CD8-positive, alpha-beta memory T cell (primary cell): ENCODE results near the gene DDX21. TPM values are rescaled to one million over a fixed set of nuclear protein-coding genes. Genes with fewer than 3 reads are reported as not detected.
"Not testable (repeated sequence)": the region's sequence is repeated elsewhere in the genome, so short reads cannot be mapped to it uniquely, and the experiment has no call there.

Experiments
- CTCF ChIA-PET: fragments of 350-600 bp; sonication (Branson Sonifier 250); formaldehyde crosslinking; loops from one replicate; lab custom pipeline; 2021; ENCODE audit warnings: antibody characterized with exemption; lab: Charles Lee
- POLR2A ChIA-PET: fragments of 350-600 bp; sonication (Branson Sonifier 250); formaldehyde crosslinking; loops from one replicate; lab custom pipeline; 2021; ENCODE audit warnings: antibody characterized with exemption; lab: Charles Lee
- DNase-seq, 5 donors: peaks; one replicate each; pipeline versions ENCODE4 v3.0.0 to v3.0.0-alpha.2; 2020 to 2022; ENCODE audit warnings: mixed read lengths in 1 of 5
- H3K27ac ChIP-seq: one replicate; pipeline ENCODE4 v1.7.0; 2013; ENCODE audit warnings: low read depth, mild to moderate bottlenecking, low read length, moderate library complexity
- H3K27me3 ChIP-seq: 2 replicates; pipeline ENCODE4 v1.7.0; 2013; ENCODE audit warnings: low read length, mild to moderate bottlenecking; ENCODE audit not compliant: insufficient read depth, poor library complexity, severe bottlenecking
- H3K36me3 ChIP-seq: 2 replicates; pipeline ENCODE4 v1.7.0; 2013; ENCODE audit warnings: mild to moderate bottlenecking, low read length, moderate library complexity; ENCODE audit not compliant: insufficient read depth
- H3K4me1 ChIP-seq: 2 replicates; pipeline ENCODE4 v1.7.0; 2013; ENCODE audit warnings: mild to moderate bottlenecking, low read length, moderate library complexity; ENCODE audit not compliant: insufficient read depth
- H3K4me3 ChIP-seq: 2 replicates; pipeline ENCODE4 v1.7.0; 2013; ENCODE audit warnings: mild to moderate bottlenecking, low read length
- H3K9me3 ChIP-seq: 2 replicates; pipeline ENCODE4 v1.7.0; 2013; ENCODE audit warnings: mild to moderate bottlenecking, low read length
- H3K27ac Mint-ChIP-seq, 8 donors: one replicate each; pipeline ENCODE4 v1.8.0; 2020 to 2021; ENCODE audit warnings: mixed read lengths in 8 of 8, mild to moderate bottlenecking in 6 of 8, inconsistent platforms in 3 of 8, moderate library complexity in 3 of 8
- H3K27me3 Mint-ChIP-seq, 2 donors: one replicate each; pipeline ENCODE4 v1.8.0; 2020 to 2021; ENCODE audit warnings: mixed read lengths in 2 of 2, mild to moderate bottlenecking in 1 of 2, moderate library complexity in 1 of 2
- H3K36me3 Mint-ChIP-seq, 3 donors: one replicate each; pipeline ENCODE4 v1.8.0; 2020 to 2021; ENCODE audit warnings: mixed read lengths in 3 of 3, inconsistent platforms in 1 of 3, mild to moderate bottlenecking in 1 of 3
- H3K4me1 Mint-ChIP-seq, 3 donors: one replicate each; pipeline ENCODE4 v1.8.0; 2020 to 2021; ENCODE audit warnings: mixed read lengths in 3 of 3, inconsistent platforms in 1 of 3, mild to moderate bottlenecking in 1 of 3
- H3K4me3 Mint-ChIP-seq, 7 donors: one replicate each; pipeline ENCODE4 v1.8.0; 2020 to 2021; ENCODE audit warnings: mixed read lengths in 7 of 7, mild to moderate bottlenecking in 6 of 7, moderate library complexity in 4 of 7, inconsistent platforms in 2 of 7
- H3K9me3 Mint-ChIP-seq, 5 donors: one replicate each; pipeline ENCODE4 v1.8.0; 2020 to 2022; ENCODE audit warnings: mixed read lengths in 5 of 5, mild to moderate bottlenecking in 3 of 5, moderate library complexity in 2 of 5, inconsistent platforms in 1 of 5
- polyA plus RNA-seq: library from polyadenylated mRNA; unstranded; fragments of 300-500 nt; fragmentation: Illumina TruSeq; gene quantifications from one replicate; pipeline ENCODE4 v1.2.3, GENCODE V29; 2021
- total RNA-seq, 2 experiments: library from RNA; stranded (reverse); gene quantifications; one replicate each; pipeline ENCODE4 v1.2.3, GENCODE V29; 2021

The DDX21 gene
- total RNA-seq: 100 to 1,000 TPM; 275 to 286 TPM
- 23.1 TPM for polyA plus RNA-seq

- H3K36me3 ChIP-seq: peaks cover 4% of the 10 kb centered on the region
Observed at GRCh38 chr10:68955832-68956532, at the start of gene DDX21. Gene DDX21, plus strand, starts transcription at chr10:68956170. Its CDS starts 56 bp downstream, at chr10:68956226.

DNA sequence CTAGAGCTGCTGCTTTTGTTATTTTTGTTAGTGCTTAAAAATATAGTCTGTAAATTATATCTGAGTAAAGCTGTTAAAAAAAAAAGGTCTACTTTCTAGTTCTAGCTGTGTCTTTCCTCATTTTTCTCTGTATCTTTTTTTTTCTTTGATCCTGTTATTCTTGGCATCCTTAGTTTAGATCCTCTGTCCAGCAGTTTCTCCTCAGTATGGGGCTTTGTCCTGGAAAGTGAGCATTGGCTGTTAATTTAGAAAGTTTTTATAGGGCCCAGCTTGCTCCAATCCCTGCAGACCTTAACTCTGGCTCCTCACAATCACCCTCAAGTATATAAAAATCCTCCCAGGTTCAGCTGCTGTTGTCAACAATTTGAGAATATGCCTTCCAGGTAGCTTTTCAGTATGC, 31.4 kb upstream of the DDX21 start:
- H3K4me1 Mint-ChIP-seq: peaks cover 9 to 16% (median 14%) of the 10 kb centered on the region in 3 donors
- CTCF ChIA-PET: no interaction called here
- peaks cover 6% of the 10 kb centered on the region for H3K36me3 ChIP-seq
- H3K27ac ChIP-seq: no peak overlapping the region
- POLR2A ChIA-PET: interaction anchor here (0.5 kb wide), 1 partner anchor 37 kb away, joined by 3 read pairs; no protein-coding TSS in a partner anchor
- no peaks in the 10 kb centered on the region for H3K9me3 ChIP-seq
- no peaks in the 10 kb centered on the region for H3K27me3 ChIP-seq
- no peaks in the 10 kb centered on the region for H3K9me3 Mint-ChIP-seq
- H3K4me1 ChIP-seq: no peaks in the 10 kb centered on the region
- no peak for DNase-seq
- H3K4me3 ChIP-seq: no peak overlapping the region
- no peak overlapping the region for H3K4me3 Mint-ChIP-seq
- peaks cover 0 to 1% of the 10 kb centered on the region in 2 donors for H3K27me3 Mint-ChIP-seq
- H3K36me3 Mint-ChIP-seq: peaks cover 0 to 59% (median 10%) of the 10 kb centered on the region in 3 donors
- H3K27ac Mint-ChIP-seq: peak overlapping the region in 4 of 8 donors; percentile 28 to 85 (median 72)

More at GRCh38 chr10:68955832-68956532, at the start of gene DDX21:
- CTCF ChIA-PET: interaction anchor here (0.8 to 2.5 kb wide), 12 partner anchors 10 to 452 kb away, joined by 3 to 7 read pairs (median 4); partner anchors contain the start of gene KIFBP
- peak; percentile 81 to 93 (median 88) for DNase-seq
- no peaks in the 10 kb centered on the region for H3K9me3 Mint-ChIP-seq
- peaks cover 0 to 35% (median 2%) of the 10 kb centered on the region in 3 donors for H3K36me3 Mint-ChIP-seq
- Histone ChIP-seq H3K27me3 (no peaks in the 10 kb centered on the region), H3K27ac (peak within 1 kb of the TSS; percentile 98), H3K9me3 (no peaks in the 10 kb centered on the region), H3K4me3 (peak within 1 kb of the TSS; percentile 91), H3K4me1 (peaks cover 18% of the 10 kb centered on the region)
- peak within 1 kb of the TSS; percentile 94 to 100 (median 98) for H3K4me3 Mint-ChIP-seq
- peak within 1 kb of the TSS; percentile 95 to 100 (median 100) for H3K27ac Mint-ChIP-seq
- peaks cover 37 to 50% (median 48%) of the 10 kb centered on the region in 3 donors for H3K4me1 Mint-ChIP-seq
- POLR2A ChIA-PET: interaction anchor here (0.6 to 2.1 kb wide), 6 partner anchors 14 to 624 kb away, joined by 3 to 7 read pairs (median 5); partner anchors contain the start of genes DDX50, HNRNPH3 and KIFBP
- H3K27me3 Mint-ChIP-seq: peaks cover 0 to 3% of the 10 kb centered on the region in 2 donors

DNA sequence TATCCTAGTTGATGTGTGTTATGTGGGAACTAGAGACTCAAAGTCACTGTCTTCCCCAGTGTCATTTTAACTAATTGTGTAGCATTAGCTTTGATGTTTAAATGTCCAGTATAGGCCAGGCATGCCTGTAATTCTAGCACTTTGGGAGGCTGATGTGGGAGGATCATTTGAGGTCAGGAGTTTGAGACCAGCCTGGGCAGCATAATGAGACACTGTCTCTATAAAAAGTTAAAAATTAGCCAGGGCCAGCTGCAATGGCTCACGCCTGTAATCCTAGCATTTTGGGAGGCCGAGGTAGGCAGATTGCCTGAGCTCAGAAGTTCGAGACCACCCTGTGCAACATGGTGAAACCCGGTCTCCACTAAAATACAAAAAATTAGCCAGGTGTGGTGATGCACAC, 30.5 kb upstream of the DDX21 start:
- DNase-seq: no peak
- Histone ChIP-seq H3K36me3 (peaks cover 6% of the 10 kb centered on the region), H3K4me1 (no peaks in the 10 kb centered on the region), H3K27me3 (no peaks in the 10 kb centered on the region), H3K4me3 (no peak overlapping the region), H3K9me3 (no peaks in the 10 kb centered on the region), H3K27ac (no peak overlapping the region)
- ChIA-PET POLR2A (no interaction called here), CTCF (no interaction called here)
- no peaks in the 10 kb centered on the region for H3K9me3 Mint-ChIP-seq
- peak overlapping the region in 2 of 8 donors; percentile 57 to 75 for H3K27ac Mint-ChIP-seq
- H3K4me1 Mint-ChIP-seq: peaks cover 9 to 19% (median 12%) of the 10 kb centered on the region in 3 donors
- H3K4me3 Mint-ChIP-seq: no peak overlapping the region
- H3K36me3 Mint-ChIP-seq: peaks cover 0 to 57% (median 11%) of the 10 kb centered on the region in 3 donors
- H3K27me3 Mint-ChIP-seq: peaks cover 0 to 1% of the 10 kb centered on the region in 2 donors

GRCh38 chr10:68929157-68929556, 26.8 kb upstream of the DDX21 start:
- POLR2A ChIA-PET, H3K4me3 Mint-ChIP-seq, CTCF ChIA-PET: not testable (repeated sequence)

GRCh38 chr10:68929888-68930287, 26.1 kb upstream of the DDX21 start:
- H3K4me1 Mint-ChIP-seq, H3K27me3 Mint-ChIP-seq, H3K27me3 ChIP-seq, H3K4me1 ChIP-seq, H3K4me3 ChIP-seq, H3K4me3 Mint-ChIP-seq, H3K27ac ChIP-seq, DNase-seq, H3K9me3 ChIP-seq, H3K9me3 Mint-ChIP-seq, POLR2A ChIA-PET: not testable (repeated sequence)
- H3K36me3 ChIP-seq: peaks cover 14% of the 10 kb centered on the region
- CTCF ChIA-PET: interaction anchor here (0.7 kb wide), 1 partner anchor 148 kb away, joined by 3 read pairs; no protein-coding TSS in a partner anchor
- Mint-ChIP-seq H3K27ac (peak overlapping the region in 1 of 8 donors; percentile 83), H3K36me3 (peaks cover 8 to 58% (median 9%) of the 10 kb centered on the region in 3 donors)

More at GRCh38 chr10:68929157-68929556, 26.8 kb upstream of the DDX21 start:
- not testable (repeated sequence) for H3K4me1 ChIP-seq, H3K27me3 Mint-ChIP-seq, H3K9me3 ChIP-seq, H3K4me3 ChIP-seq, H3K27ac ChIP-seq, DNase-seq, H3K9me3 Mint-ChIP-seq, H3K27ac Mint-ChIP-seq, H3K27me3 ChIP-seq
- H3K4me1 Mint-ChIP-seq: peaks cover 10 to 15% (median 10%) of the 10 kb centered on the region in 3 donors
- H3K36me3 Mint-ChIP-seq: peaks cover 8 to 59% (median 11%) of the 10 kb centered on the region in 3 donors
- peaks cover 12% of the 10 kb centered on the region for H3K36me3 ChIP-seq

- H3K4me1 ChIP-seq, H3K27ac Mint-ChIP-seq, H3K4me3 ChIP-seq, H3K27ac ChIP-seq, H3K9me3 Mint-ChIP-seq, POLR2A ChIA-PET, H3K27me3 Mint-ChIP-seq, H3K4me1 Mint-ChIP-seq, H3K4me3 Mint-ChIP-seq, H3K9me3 ChIP-seq, H3K27me3 ChIP-seq, DNase-seq: not testable (repeated sequence)
- H3K36me3 Mint-ChIP-seq: peaks cover 8 to 64% (median 15%) of the 10 kb centered on the region in 3 donors
- CTCF ChIA-PET: interaction anchor here (1.3 kb wide), 1 partner anchor 9 kb away, joined by 3 read pairs; no protein-coding TSS in a partner anchor
- peaks cover 12% of the 10 kb centered on the region for H3K36me3 ChIP-seq
Observed at GRCh38 chr10:68932860-68933259, 23.1 kb upstream of the DDX21 start.

DNA sequence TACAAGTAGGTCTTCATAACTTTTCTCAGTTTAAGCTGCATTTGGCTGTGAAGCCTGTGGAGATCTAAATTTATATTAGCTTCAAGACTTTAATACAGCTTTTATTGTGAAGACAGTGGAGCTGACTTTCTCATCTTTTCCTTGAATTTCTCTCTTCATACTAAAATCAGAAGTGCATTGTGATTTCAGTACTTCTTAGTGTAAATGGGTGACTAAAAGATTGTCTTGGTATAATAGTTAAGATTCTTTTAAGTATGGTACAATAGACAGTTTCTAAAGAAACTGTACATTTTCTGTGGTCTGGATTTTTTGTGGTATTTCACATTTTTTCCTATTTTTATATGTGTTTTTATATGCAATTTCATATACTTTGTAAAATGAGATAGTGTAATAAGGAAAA, 21.0 kb upstream of the DDX21 start:
- Mint-ChIP-seq H3K9me3 (no peaks in the 10 kb centered on the region), H3K27ac (peak overlapping the region in 1 of 8 donors; percentile 70), H3K27me3 (no peaks in the 10 kb centered on the region), H3K36me3 (peaks cover 17 to 72% (median 23%) of the 10 kb centered on the region in 3 donors), H3K4me1 (peaks cover 3 to 14% (median 9%) of the 10 kb centered on the region in 3 donors), H3K4me3 (no peak overlapping the region)
- Histone ChIP-seq H3K9me3 (no peaks in the 10 kb centered on the region), H3K27ac (no peak overlapping the region), H3K36me3 (peaks cover 23% of the 10 kb centered on the region), H3K27me3 (no peaks in the 10 kb centered on the region), H3K4me3 (no peak overlapping the region), H3K4me1 (no peaks in the 10 kb centered on the region)
- CTCF ChIA-PET: interaction anchor here (1.4 kb wide), 1 partner anchor 35 kb away, joined by 3 read pairs; no protein-coding TSS in a partner anchor
- POLR2A ChIA-PET: no interaction called here
- no peak for DNase-seq

DNA sequence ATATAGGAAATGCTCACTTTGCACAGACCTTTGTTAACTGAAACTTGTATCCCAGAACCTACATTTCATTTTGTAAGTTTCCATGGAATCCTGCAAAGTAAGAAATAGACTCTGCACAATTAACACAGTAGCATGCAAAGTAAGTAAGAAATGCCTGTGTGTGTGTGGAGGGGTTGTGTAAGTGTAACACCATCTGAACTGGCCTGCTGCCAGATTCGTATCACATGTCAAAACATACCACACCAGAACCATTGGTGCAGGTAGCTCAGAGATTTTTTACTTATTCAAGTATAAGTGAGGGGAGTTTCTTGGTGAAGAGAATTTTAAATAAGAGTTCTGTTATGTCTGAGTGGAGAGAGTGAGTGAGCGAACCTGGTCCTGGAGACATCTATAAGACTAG, 17.9 kb upstream of the DDX21 start:
- ChIA-PET POLR2A (no interaction called here), CTCF (no interaction called here)
- peak overlapping the region in 4 of 8 donors; percentile 43 to 84 (median 62) for H3K27ac Mint-ChIP-seq
- H3K4me1 Mint-ChIP-seq: peaks cover 0 to 7% (median 5%) of the 10 kb centered on the region in 3 donors
- Histone ChIP-seq H3K4me3 (no peak overlapping the region), H3K27me3 (no peaks in the 10 kb centered on the region), H3K36me3 (peaks cover 25% of the 10 kb centered on the region), H3K9me3 (no peaks in the 10 kb centered on the region), H3K4me1 (no peaks in the 10 kb centered on the region), H3K27ac (no peak overlapping the region)
- H3K36me3 Mint-ChIP-seq: peaks cover 9 to 69% (median 17%) of the 10 kb centered on the region in 3 donors
- H3K4me3 Mint-ChIP-seq: no peak overlapping the region
- no peaks in the 10 kb centered on the region for H3K9me3 Mint-ChIP-seq
- no peaks in the 10 kb centered on the region for H3K27me3 Mint-ChIP-seq
- DNase-seq: no peak
